H1 (cell line): ENCODE data around the gene ARHGEF16. TPM values are rescaled to one million over a fixed set of nuclear protein-coding genes. Genes with fewer than 3 reads are reported as not detected.

ENCODE experiments used
- CTCF ChIA-PET: fragments of 300-600 bp; sonication (Branson Sonifier 250); formaldehyde crosslinking; loops from one replicate; lab custom pipeline; 2021; ENCODE audit not compliant: partially characterized antibody; lab: Charles Lee
- POLR2A ChIA-PET: fragments of 300-600 bp; sonication (Branson Sonifier 250); formaldehyde crosslinking; loops from one replicate; lab custom pipeline; 2021; ENCODE audit warnings: inconsistent platforms; ENCODE audit not compliant: partially characterized antibody; lab: Charles Lee
- DNase-seq, 2 experiments: peaks; one replicate each; pipeline versions ENCODE4 v3.0.0 to v3.0.0-alpha.2; 2010 to 2022; ENCODE audit warnings: low spot score in 2 of 2, low read depth in 1 of 2, mixed read lengths in 1 of 2
- FAIRE-seq: peaks from 2 replicates; lab custom pipeline; 2011; peaks lifted over from hg19 to GRCh38; lab: Jason Lieb, UNC
- H2AFZ ChIP-seq: 2 replicates; pipeline ENCODE4 v1.8.1; 2012; ENCODE audit warnings: low read length, inconsistent platforms
- H2AK5ac ChIP-seq: 2 replicates; pipeline ENCODE4 v1.6.1; 2013; ENCODE audit warnings: low read depth, low read length
- H2BK120ac ChIP-seq: replicated peaks from 2 replicates; pipeline ENCODE3; 2013; ENCODE audit warnings: low read depth, low read length, inconsistent platforms
- H2BK12ac ChIP-seq: 2 replicates; pipeline ENCODE4 v1.6.1; 2013; ENCODE audit warnings: low read depth, low read length
- H2BK15ac ChIP-seq: 2 replicates; pipeline ENCODE4 v1.6.1; 2013; ENCODE audit warnings: low read length
- H2BK20ac ChIP-seq: 2 replicates; pipeline ENCODE4 v1.6.1; 2013; ENCODE audit warnings: low read length
- H2BK5ac ChIP-seq: 2 replicates; pipeline ENCODE4 v1.6.1; 2013; ENCODE audit warnings: low read depth, low read length
- H3K14ac ChIP-seq: 2 replicates; pipeline ENCODE4 v1.6.1; 2013; ENCODE audit warnings: inconsistent platforms; ENCODE audit not compliant: insufficient read length
- H3K18ac ChIP-seq: 2 replicates; pipeline ENCODE4 v1.6.1; 2013; ENCODE audit warnings: low read length; ENCODE audit errors: extremely low read depth
- H3K23ac ChIP-seq: 2 replicates; pipeline ENCODE4 v1.6.1; 2013; ENCODE audit warnings: inconsistent platforms; ENCODE audit not compliant: insufficient read length
- H3K23me2 ChIP-seq: 2 replicates; pipeline ENCODE4 v1.6.1; 2013; ENCODE audit warnings: low read depth, low read length
- H3K27ac ChIP-seq: 2 replicates; pipeline ENCODE4 v1.6.1; 2011; ENCODE audit warnings: low read depth, low read length, inconsistent platforms
- H3K27me3 ChIP-seq, 4 experiments: replicated peaks in 1 of 4; 1 replicate in 1 of 4; 2 replicates in 3 of 4; pipeline versions ENCODE4 v1.6.1 to v1.8.1; 2011 to 2013; ENCODE audit warnings: low read length in 3 of 4, mild to moderate bottlenecking in 3 of 4, inconsistent platforms in 2 of 4, mixed read lengths in 2 of 4, moderate library complexity in 1 of 4; ENCODE audit not compliant: control insufficient read depth in 3 of 4, insufficient read depth in 3 of 4; ENCODE audit errors: extremely low read depth in 1 of 4
- H3K36me3 ChIP-seq, 4 experiments: 2 replicates each; pipeline versions ENCODE4 v1.6.1 to v1.8.1; 2011 to 2013; ENCODE audit warnings: mild to moderate bottlenecking in 4 of 4, low read length in 3 of 4, moderate library complexity in 2 of 4, control low read depth in 1 of 4, inconsistent platforms in 1 of 4; ENCODE audit not compliant: insufficient read depth in 4 of 4, control insufficient read depth in 2 of 4
- H3K4ac ChIP-seq: replicated peaks from 2 replicates; pipeline ENCODE3; 2013; ENCODE audit warnings: low read length, low read depth, mixed read lengths, inconsistent platforms; ENCODE audit not compliant: insufficient read length
- H3K4me1 ChIP-seq, 4 experiments: replicated peaks in 1 of 4; 1 replicate in 1 of 4; 2 replicates in 3 of 4; pipeline versions ENCODE4 v1.6.1 to v1.8.1; 2011 to 2013; ENCODE audit warnings: low read length in 3 of 4, inconsistent platforms in 2 of 4, mixed read lengths in 1 of 4; ENCODE audit not compliant: insufficient read depth in 4 of 4, control insufficient read depth in 3 of 4
- H3K4me2 ChIP-seq, 2 experiments: 2 replicates each; pipeline versions ENCODE4 v1.6.1 to v1.8.1; 2011 to 2013; ENCODE audit warnings: low read depth in 2 of 2, low read length in 2 of 2, control low read depth in 1 of 2, inconsistent platforms in 1 of 2, mild to moderate bottlenecking in 1 of 2; ENCODE audit not compliant: insufficient read depth in 1 of 2
- H3K4me3 ChIP-seq, 4 experiments: fragments of 200-600, 300-600 bp in 1 of 4; sonication (generic), shearing (Covaris generic), sonication (Bioruptor Twin) in 1 of 4; 2 replicates each; pipeline versions ENCODE4 v1.5.1 to v1.8.1; 2011 to 2016; ENCODE audit warnings: low read length in 4 of 4, low read depth in 3 of 4, control low read depth in 2 of 4, inconsistent platforms in 2 of 4, mild to moderate bottlenecking in 2 of 4, mixed read lengths in 1 of 4, moderate library complexity in 1 of 4; ENCODE audit not compliant: insufficient read depth in 2 of 4; ENCODE audit errors: extremely low read depth in 1 of 4
- H3K56ac ChIP-seq: replicated peaks from 2 replicates; pipeline ENCODE3; 2013; ENCODE audit warnings: low read depth, mild to moderate bottlenecking, mixed read lengths, low read length, inconsistent platforms; ENCODE audit not compliant: insufficient read length
- H3K79me1 ChIP-seq: 2 replicates; pipeline ENCODE4 v1.6.1; 2013; ENCODE audit warnings: low read depth, low read length, control low read depth
- H3K79me2 ChIP-seq, 2 experiments: 2 replicates each; pipeline versions ENCODE4 v1.6.1 to v1.8.1; 2012 to 2013; ENCODE audit warnings: low read length in 2 of 2, mild to moderate bottlenecking in 2 of 2, inconsistent platforms in 1 of 2; ENCODE audit not compliant: insufficient read depth in 2 of 2, control insufficient read depth in 1 of 2
- H3K9ac ChIP-seq, 4 experiments: replicated peaks in 1 of 4; 1 replicate in 1 of 4; 2 replicates in 3 of 4; pipeline versions ENCODE4 v1.6.1 to v1.8.1; 2011 to 2013; ENCODE audit warnings: low read depth in 3 of 4, low read length in 3 of 4, control low read depth in 2 of 4, mild to moderate bottlenecking in 2 of 4, moderate library complexity in 2 of 4, inconsistent platforms in 1 of 4; ENCODE audit errors: extremely low read depth in 1 of 4
- H3K9me3 ChIP-seq, 2 experiments: 2 replicates each; pipeline versions ENCODE4 v1.6.1 to v1.8.1; 2012 to 2013; ENCODE audit warnings: mild to moderate bottlenecking in 2 of 2, moderate library complexity in 2 of 2, control low read depth in 1 of 2, inconsistent platforms in 1 of 2, low read depth in 1 of 2, low read length in 1 of 2, mixed read lengths in 1 of 2; ENCODE audit not compliant: insufficient read depth in 2 of 2
- H4K20me1 ChIP-seq, 2 experiments: replicated peaks in 1 of 2; 2 replicates each; pipeline versions ENCODE3 to v1.8.1; 2011 to 2013; ENCODE audit warnings: inconsistent platforms in 2 of 2, low read length in 2 of 2, mild to moderate bottlenecking in 1 of 2; ENCODE audit not compliant: insufficient read depth in 2 of 2, control insufficient read depth in 1 of 2
- H4K5ac ChIP-seq: 2 replicates; pipeline ENCODE4 v1.6.1; 2013; ENCODE audit warnings: low read length, low read depth, mixed read lengths, inconsistent platforms; ENCODE audit not compliant: insufficient read length
- H4K8ac ChIP-seq: 2 replicates; pipeline ENCODE4 v1.8.0; 2013; ENCODE audit warnings: mild to moderate bottlenecking, moderate library complexity, low read length, inconsistent platforms; ENCODE audit not compliant: insufficient read depth; ENCODE audit errors: extremely low read depth
- H4K91ac ChIP-seq: replicated peaks from 2 replicates; pipeline ENCODE3; 2013; ENCODE audit warnings: low read length, mixed read lengths, inconsistent platforms; ENCODE audit not compliant: insufficient read length
- CHD1 ChIP-seq: IDR thresholded peaks from 2 replicates; pipeline ENCODE4 v1.6.1; 2012; ENCODE audit warnings: low read depth, low read length, improper control_type of control experiment
- CREB1 ChIP-seq: IDR thresholded peaks from 2 replicates; pipeline ENCODE4 v1.6.1; 2012; ENCODE audit warnings: inconsistent platforms
- CTBP2 ChIP-seq: IDR thresholded peaks from 2 replicates; pipeline ENCODE4 v1.7.0; 2011; ENCODE audit warnings: borderline replicate concordance, mild to moderate bottlenecking, moderate library complexity, mixed read lengths, low read length; ENCODE audit not compliant: insufficient read depth, insufficient read length
- CTCF ChIP-seq, 3 experiments: IDR thresholded peaks; 1 replicate in 2 of 3; 2 replicates in 1 of 3; pipeline versions ENCODE4 v1.5.1 to v1.6.1; 2011; ENCODE audit warnings: low read length in 3 of 3, mild to moderate bottlenecking in 3 of 3, inconsistent platforms in 2 of 3, low read depth in 1 of 3, moderate library complexity in 1 of 3; ENCODE audit not compliant: insufficient read depth in 1 of 3; ENCODE audit errors: control extremely low read depth in 1 of 3
- GABPA ChIP-seq: IDR thresholded peaks from 2 replicates; pipeline ENCODE4 v1.6.1; 2011; ENCODE audit warnings: mild to moderate bottlenecking, low read length, moderate library complexity, borderline replicate concordance; ENCODE audit not compliant: insufficient read depth
- HDAC2 ChIP-seq, 2 experiments: fragments of 300-600 bp in 1 of 2; sonication (generic) in 1 of 2; IDR thresholded peaks; 2 replicates each; pipeline ENCODE4 v1.6.1; 2011 to 2012; ENCODE audit warnings: low read depth in 2 of 2, low read length in 2 of 2, mild to moderate bottlenecking in 2 of 2, moderate library complexity in 2 of 2, borderline replicate concordance in 1 of 2, inconsistent platforms in 1 of 2
- SIN3A ChIP-seq, 2 experiments: IDR thresholded peaks in 1 of 2; conservative IDR thresholded peaks in 1 of 2; 2 replicates each; pipeline ENCODE4 v1.6.1; 2011 to 2012; ENCODE audit warnings: low read length in 2 of 2, improper control_type of control experiment in 1 of 2, low read depth in 1 of 2, mild to moderate bottlenecking in 1 of 2
- SIRT6 ChIP-seq: IDR thresholded peaks from one replicate; pipeline ENCODE4 v1.7.1; 2012; ENCODE audit warnings: low read length, inconsistent platforms
- WGBS, 2 experiments: shearing (Covaris generic) in 1 of 2; methylation state at CpG; one replicate each; pipeline versions ENCODE4 v1.1.6 to v1.1.7; 2013 to 2015; ENCODE audit warnings: low lambda C conversion rate in 2 of 2, mixed read lengths in 2 of 2, inconsistent platforms in 1 of 2, low coverage in 1 of 2, missing lambda C conversion rate in 1 of 2; ENCODE audit not compliant: insufficient replicate concordance in 2 of 2, insufficient coverage in 1 of 2, insufficient read length in 1 of 2; ENCODE audit errors: extremely low coverage in 1 of 2, missing lambda C conversion rate in 1 of 2; 5-methylcytosine and 5-hydroxymethylcytosine counted together
- polyA plus RNA-seq, 7 experiments: library from polyadenylated mRNA; depleted of rRNA in 3 of 7; stranded (reverse) in 5 of 7; unstranded in 2 of 7; fragments of >200 nt in 5 of 7; fragments of 200-250 nt in 2 of 7; gene quantifications; 1 replicate in 5 of 7; 2 replicates in 1 of 7; 4 replicates in 1 of 7; pipeline versions ENCODE4 v1.2.1 to v1.2.3, GENCODE V29; 2011 to 2013; ENCODE audit warnings: missing spikeins in 2 of 7, mixed read lengths in 2 of 7
- total RNA-seq: library from RNA; stranded (reverse); fragmentation: NEBNext Ultra II Directional; extraction: Animal tissue kit (Norgen Biotek cat#: 25700); gene quantifications from 2 replicates; pipeline ENCODE4 v1.2.1, GENCODE V29; 2021

ARHGEF16 gene
- total and polyA plus RNA-seq, 2 of the 8 experiments (the other 6 are each of a cell fraction or from before 2014, with no cell fraction given) = 18.3 to 20.7 TPM

GRCh38 chr1:3453203-3453761, 1.2 kb upstream of the ARHGEF16 start:
- Histone ChIP-seq H2BK5ac (0 out of 2 replicates have a peak overlapping the region, but pooled peaks have one; percentile 92), H4K91ac (peak overlapping the region; percentile 15), H3K4me2 (peak overlapping the region; percentile 68; a peak in 2 of 4 replicates), H4K8ac (peak overlapping the region; percentile 88), H3K9ac (no peak overlapping the region), H3K79me2 (peaks cover 0 to 13% of the 10 kb centered on the region in 2 experiments; a peak in 1 of 4 replicates), H4K5ac (peak overlapping the region; percentile 51), H3K14ac (no peak overlapping the region), H2BK15ac (peak overlapping the region; percentile 72), H3K9me3 (no peaks in the 10 kb centered on the region), H2BK12ac (peak overlapping the region; percentile 62; the same call in 1 of the 2 replicates), H3K79me1 (no peaks in the 10 kb centered on the region; the same call in 1 of the 2 replicates), H3K56ac (no peak overlapping the region), H2AFZ (no peak overlapping the region), H3K4ac (no peak overlapping the region), H3K4me1 (peaks cover 0 to 20% (median 16%) of the 10 kb centered on the region in 4 experiments; a peak in 6 of 7 replicates), H2AK5ac (0 out of 2 replicates have a peak overlapping the region, but pooled peaks have one; percentile 4), H3K36me3 (no peaks in the 10 kb centered on the region), H4K20me1 (peaks cover 3 to 6% of the 10 kb centered on the region in 2 experiments), H2BK120ac (no peak overlapping the region), H3K27ac (no peak overlapping the region), H3K23ac (no peak overlapping the region), H2BK20ac (no peak overlapping the region), H3K4me3 (peak overlapping the region in 1 of 4 experiments; percentile 53; a peak in 1 of 8 replicates), H3K27me3 (peaks cover 0 to 3% (median 0%) of the 10 kb centered on the region in 4 experiments; a peak in 2 of 7 replicates), H3K18ac (peak overlapping the region; percentile 87), H3K23me2 (peaks cover 3% of the 10 kb centered on the region; the same call in 1 of the 2 replicates)
- ChIA-PET CTCF (interaction anchor here (0.7 to 3.7 kb wide), 73 partner anchors 8 to 1143 kb away, joined by 3 to 59 read pairs (median 4); partner anchors contain the start of genes MEGF6 and TPRG1L), POLR2A (interaction anchor here (0.7 to 4.1 kb wide), 9 partner anchors 10 to 358 kb away, joined by 3 to 26 read pairs (median 4); no protein-coding TSS in a partner anchor)
- FAIRE-seq = peak; percentile 7
- DNase-seq = peak; percentile 49 to 99
- 54% methylated on average over 17 of the region's 18 CpGs; no CpG with 5 or more reads in 1 of the 2 experiments for WGBS, 2 experiments
- no peak for TF ChIP-seq HDAC2 (IDR thresholded peaks at IDR 0.05; ENCODE audit: borderline replicate concordance in 1 of 2, low read depth in 2 of 2, low read length in 2 of 2)
- TF ChIP-seq CHD1 = no peak
- TF ChIP-seq CREB1 = peak; percentile 51; the same call in 1 of the 2 replicates
- TF ChIP-seq SIN3A (conservative IDR thresholded peaks at IDR 0.05 in 1 of 2, IDR thresholded peaks at IDR 0.05 in 1 of 2; ENCODE audit: low read depth in 1 of 2, low read length in 2 of 2) = peak in 1 of 2 experiments; percentile 69; a peak in 2 of 4 replicates
- peak; percentile 74; the same call in 1 of the 2 replicates for TF ChIP-seq GABPA
- TF ChIP-seq CTCF (IDR thresholded peaks at IDR 0.05; ENCODE audit: control extremely low read depth in 1 of 3, insufficient read depth in 1 of 3, low read depth in 1 of 3, low read length in 3 of 3) = peak in 2 of 3 experiments; percentile 94 to 98; a peak in 3 of 4 replicates
- no peak for TF ChIP-seq CTBP2
- TF ChIP-seq SIRT6 = no peak
